ENCODE measurements around the gene FLRT2. TPM values are rescaled to one million over a fixed set of nuclear protein-coding genes. Genes with fewer than 3 reads are reported as not detected.

Gene FLRT2
- total RNA-seq, 1 donor from 2014 or later, result 0.17 TPM

DNA sequence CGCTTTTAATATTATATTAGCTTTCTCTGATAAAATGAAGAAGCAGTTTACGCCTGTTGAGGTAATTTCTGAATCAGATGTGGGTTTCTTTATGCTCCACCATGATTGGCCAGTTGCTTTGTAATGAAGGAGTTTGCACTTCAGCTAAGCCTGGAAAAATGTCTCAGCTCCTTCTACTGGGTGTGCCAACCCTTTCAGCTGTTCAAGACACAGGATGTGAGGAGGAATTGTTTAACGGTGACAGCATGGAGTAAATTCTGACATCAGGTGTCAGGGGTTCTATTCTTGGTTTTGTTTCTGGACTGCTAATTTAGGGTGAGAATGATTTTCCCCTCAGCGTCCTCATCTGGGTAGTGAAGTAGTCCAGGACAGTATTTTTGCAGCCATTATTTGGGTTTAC, 43.5 kb downstream of the FLRT2 start:
- H3K4me3 ChIP-seq (ENCODE audit: low read depth, low read length), result no peak overlapping the region
- TF ChIP-seq CTCF (conservative IDR thresholded peaks at IDR 0.05; ENCODE audit: low read depth, low read length), result no peak
- no peak for DNase-seq (ENCODE audit: low read depth)

GRCh38 chr14:85574853-85575616, 45.1 kb downstream of the FLRT2 start:
- TF ChIP-seq CTCF (conservative IDR thresholded peaks at IDR 0.05; ENCODE audit: low read depth, low read length), result no peak
- no peak overlapping the region for H3K4me3 ChIP-seq (ENCODE audit: low read depth, low read length)
- DNase-seq (ENCODE audit: low read depth), result no peak

DNA sequence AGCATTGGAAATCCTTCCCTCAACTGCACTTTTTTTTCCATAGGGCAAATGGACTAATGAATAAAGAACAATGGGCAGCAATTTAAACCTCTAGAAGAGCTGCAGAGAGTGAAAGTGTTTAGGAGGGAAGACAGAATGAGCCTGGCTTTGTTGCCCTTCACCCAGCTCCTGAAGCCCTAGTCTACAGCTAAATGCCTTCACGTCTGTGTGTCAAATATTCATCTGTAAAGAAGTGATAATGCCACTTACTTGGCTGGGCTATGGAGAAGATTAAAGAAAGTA, 45.6 kb downstream of the FLRT2 start:
- TF ChIP-seq CTCF (conservative IDR thresholded peaks at IDR 0.05; ENCODE audit: low read depth, low read length), result no peak
- no peak overlapping the region for H3K4me3 ChIP-seq (ENCODE audit: low read depth, low read length)
- DNase-seq (ENCODE audit: low read depth), result no peak

DNA sequence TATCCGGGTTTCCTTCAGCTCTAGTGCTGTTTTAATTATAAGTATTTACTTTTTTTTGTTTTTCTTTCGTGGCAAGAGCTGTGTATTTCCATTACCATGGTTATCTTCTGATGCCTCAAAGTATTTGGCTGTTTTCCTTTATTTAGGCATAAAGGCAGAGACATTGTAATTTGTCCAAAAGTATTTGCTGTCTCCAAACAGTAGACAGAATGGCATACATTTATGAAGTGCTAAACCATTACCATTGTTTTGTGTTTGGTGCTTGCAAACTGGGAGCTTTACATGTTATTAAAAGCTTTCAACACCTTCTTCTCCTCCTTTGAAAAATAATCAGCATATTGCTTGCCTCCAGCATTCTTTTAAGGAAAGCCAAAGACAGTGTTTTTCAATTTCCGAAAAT, 46.3 kb downstream of the FLRT2 start:
- DNase-seq (ENCODE audit: low read depth), result no peak
- no peak overlapping the region for H3K4me3 ChIP-seq (ENCODE audit: low read depth, low read length)
- TF ChIP-seq CTCF (conservative IDR thresholded peaks at IDR 0.05; ENCODE audit: low read depth, low read length), result no peak

DNA sequence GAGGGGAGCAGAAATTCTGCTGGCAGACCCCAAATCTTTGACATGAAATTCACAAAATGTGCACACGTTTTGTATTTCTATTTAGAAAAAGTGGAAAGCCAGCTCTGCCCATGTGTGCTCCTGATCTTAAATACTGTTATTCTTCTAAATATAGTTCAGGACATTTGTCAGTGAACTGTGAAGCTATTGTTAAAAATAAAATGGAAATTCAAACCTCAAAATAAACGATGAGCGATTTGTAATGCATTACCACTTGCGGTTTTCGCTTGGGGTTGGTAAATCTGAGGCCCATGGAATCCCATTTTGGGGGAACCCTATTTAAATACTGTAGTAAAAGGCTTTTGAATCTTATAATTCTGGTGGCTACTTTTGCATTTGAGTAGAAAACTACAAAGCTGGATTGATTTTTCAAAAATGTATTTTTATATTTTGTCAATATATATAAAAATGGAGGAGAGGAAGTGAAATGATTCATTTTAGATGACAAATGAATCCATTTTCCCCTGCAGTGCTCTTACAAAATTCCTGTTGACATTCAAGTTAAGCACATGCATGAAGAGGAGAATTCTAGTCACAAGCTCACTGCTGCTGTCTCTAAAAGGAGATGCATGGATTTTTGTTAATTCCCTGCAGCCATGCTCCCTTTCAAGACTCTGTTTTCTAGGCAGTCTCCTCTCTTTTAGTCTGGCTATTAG, 47.1 kb downstream of the FLRT2 start:
- TF ChIP-seq CTCF (conservative IDR thresholded peaks at IDR 0.05; ENCODE audit: low read depth, low read length), result no peak
- no peak for DNase-seq (ENCODE audit: low read depth)
- no peak overlapping the region for H3K4me3 ChIP-seq (ENCODE audit: low read depth, low read length)

DNA sequence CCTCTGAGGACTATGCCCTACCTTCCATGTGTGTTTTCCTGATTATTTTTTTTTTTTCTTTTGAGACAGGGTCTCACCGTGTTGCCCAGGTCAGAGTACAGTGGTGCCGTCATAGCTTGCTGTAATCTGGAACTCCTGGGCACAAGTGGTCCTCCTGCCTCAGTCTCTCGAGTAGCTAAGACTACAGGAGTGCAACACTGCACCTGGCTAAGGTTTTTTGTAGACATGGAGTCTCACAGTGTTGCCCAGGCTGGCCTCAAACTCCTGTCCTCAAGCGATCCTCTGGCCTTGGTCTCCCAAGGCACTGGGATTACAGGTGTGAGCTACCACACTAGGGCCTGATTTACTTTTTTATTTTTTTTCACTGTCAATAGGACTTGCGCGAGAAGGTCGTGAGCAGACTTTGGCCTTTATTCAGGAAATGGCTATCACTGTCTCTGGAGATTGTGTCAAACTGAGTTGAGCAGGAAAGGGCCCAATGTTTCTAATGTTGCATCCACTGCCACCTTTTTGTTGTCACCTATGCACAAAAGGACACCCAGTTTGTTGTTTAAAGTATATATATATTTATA, 47.7 kb downstream of the FLRT2 start:
- TF ChIP-seq CTCF (conservative IDR thresholded peaks at IDR 0.05; ENCODE audit: low read depth, low read length), result no peak
- H3K4me3 ChIP-seq (ENCODE audit: low read depth, low read length), result no peak overlapping the region

More for the DNA sequence above, 47.7 kb downstream of the FLRT2 start:
- no peak for DNase-seq (ENCODE audit: low read depth)

Data from epithelial cell of proximal tubule (primary cell).